Measurements from ENCODE around the gene FICD.
"Not testable (repeated sequence)": the region's sequence is repeated elsewhere in the genome, so short reads cannot be mapped to it uniquely, and the experiment has no call there.

Gene FICD

DNA sequence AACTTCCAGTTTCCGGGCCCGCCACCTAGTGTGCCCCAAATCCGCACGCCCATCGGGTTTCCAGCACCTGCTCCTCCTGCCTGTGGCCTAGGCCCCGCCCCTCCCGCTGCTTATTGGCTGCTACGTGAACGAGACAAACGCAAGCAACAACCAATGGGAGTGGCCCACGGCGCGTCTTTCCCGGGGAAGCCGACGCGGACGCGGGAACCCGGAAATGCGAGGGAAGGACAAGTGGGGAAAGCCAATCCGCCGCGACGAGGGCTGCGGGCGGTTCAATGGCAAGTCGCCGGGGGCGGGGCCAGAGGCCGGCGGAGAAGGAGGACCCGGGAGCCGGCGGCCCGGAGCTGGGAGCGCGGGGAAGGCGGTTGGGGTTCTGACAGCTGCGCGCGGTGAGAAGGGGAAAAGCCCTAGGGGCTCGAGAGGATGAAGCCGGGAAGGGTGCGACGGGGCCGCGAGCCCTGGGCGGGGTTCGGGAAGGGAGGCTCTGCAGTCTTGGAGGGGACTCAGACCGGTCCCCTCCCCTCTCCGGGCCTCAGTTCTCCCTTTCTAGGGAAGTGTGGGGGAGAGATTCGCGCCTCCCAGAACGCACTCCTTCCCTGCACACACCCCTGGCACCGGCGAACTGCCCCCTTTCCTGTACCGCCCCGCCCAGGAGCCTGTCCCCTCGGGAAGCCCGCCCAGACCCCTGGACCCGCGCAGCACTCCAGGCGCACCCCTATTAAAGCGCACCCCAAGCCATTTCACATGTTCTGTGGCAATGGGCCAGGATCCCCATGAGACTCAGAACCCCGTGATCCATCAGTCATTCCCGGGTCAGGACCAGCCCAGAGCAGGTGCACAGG lies at the start of gene FICD:
Gene FICD (plus strand): TSS at position 305 of the 842 bp plus-strand sequence. CDS start 1,696 bp downstream, outside the sequence.
- DNase-seq: peak; percentile 98

DNA sequence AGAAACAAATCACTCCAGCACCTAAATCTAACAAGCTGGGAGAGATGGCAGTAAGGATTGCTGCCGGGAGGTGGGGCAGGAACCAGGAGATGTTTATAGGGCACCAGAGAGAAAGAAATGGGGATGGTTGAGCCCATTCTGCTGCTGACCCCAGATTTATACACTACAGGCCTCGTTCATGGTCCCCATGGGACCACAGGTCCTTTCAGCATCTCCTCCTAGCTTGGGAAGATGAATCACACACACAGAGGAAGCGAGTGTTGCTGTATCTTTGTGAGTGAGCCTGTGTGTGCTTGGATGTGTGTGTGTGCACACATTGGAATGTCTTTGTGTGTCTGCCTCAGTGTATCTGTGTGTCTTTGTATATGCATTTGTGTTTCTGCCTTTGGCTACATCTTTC lies 49.7 kb upstream of the FICD start:
- DNase-seq: no peak

DNA sequence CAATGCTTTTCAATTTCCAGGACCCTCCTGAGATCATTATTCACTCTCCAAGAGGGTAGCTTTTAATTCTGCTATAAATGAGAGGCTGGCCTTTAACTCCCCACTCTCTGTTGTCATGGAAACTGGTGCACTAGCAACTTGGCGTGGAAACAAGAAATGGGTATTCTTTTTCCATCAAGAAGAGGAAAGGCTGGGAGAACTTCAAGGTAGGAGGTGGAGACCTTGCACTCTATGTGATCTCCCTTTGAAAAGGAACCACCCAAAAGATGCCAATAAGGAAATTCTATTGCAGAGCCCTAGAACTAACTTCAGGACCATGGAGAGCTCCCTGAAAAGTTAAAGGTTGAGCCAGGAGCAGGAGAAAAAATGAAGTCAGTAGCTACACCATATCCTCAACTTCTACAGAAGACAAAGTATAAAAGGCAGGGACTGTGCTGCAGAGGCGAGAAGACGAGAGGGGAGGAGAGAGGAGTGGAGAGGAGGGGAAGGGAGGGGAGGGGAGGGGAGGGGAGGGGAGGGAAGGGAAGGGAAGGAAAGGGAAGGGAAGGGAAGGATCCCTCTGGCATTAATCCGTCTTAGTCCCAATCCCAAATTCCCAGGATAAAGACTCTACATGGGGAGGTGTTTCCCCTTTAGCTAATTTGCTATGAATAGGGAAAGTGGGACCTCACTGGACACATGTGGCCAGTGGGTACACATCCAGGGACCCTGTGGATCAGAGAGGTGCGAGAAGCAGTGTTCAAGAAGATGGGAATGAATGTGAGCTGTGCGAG lies 46.7 kb upstream of the FICD start:
- DNase-seq: no peak

DNA sequence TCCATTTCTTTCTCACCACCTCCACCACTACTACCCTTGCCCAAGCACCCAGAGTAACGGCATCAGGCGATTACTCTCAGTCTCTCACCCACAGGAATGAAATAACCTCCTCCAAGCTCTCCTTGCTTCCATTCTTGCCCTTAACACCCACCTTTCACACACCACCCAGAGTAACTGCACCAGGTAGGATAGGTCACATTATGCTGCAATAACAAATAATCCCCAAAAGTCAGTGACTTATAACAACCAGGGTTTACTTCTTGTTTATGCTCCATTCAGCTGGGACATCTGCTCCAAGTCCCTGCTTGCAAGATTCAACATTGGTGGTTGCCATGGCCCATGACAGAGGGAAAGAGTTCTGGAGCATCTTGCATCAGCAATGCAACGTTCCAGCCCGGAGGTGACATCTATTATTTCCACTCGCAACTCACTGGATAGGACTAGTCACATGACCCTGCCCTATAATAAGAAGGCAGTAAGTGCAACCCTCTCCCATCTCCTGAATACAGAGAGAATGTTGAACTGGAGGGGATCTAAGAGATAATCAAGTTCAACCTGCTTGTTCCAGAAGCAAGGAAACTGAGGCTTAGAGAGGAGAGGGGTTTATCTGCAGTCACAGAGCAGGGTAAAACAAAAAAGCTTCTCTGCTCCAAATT lies 41.5 kb upstream of the FICD start:
- no peak for DNase-seq

DNA sequence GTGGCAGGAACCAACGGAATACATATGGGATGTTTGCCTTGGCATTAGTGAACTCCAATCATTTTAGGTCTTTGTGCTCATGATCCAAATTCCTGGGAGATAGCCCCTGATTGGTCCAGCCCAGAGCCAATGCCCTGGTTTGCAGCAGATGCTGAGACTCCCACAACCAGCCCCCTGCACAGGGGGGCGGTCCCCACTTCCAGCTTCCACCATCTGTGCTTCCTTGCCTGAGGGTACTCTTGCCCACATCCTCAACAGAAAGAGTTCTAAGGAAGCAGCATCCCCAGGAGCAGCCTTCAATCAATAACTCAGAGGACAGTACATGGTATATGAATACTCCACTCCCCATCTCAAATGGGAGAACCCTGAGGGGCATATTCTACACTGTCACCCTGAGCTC lies 39.7 kb upstream of the FICD start:
- no peak for DNase-seq

DNA sequence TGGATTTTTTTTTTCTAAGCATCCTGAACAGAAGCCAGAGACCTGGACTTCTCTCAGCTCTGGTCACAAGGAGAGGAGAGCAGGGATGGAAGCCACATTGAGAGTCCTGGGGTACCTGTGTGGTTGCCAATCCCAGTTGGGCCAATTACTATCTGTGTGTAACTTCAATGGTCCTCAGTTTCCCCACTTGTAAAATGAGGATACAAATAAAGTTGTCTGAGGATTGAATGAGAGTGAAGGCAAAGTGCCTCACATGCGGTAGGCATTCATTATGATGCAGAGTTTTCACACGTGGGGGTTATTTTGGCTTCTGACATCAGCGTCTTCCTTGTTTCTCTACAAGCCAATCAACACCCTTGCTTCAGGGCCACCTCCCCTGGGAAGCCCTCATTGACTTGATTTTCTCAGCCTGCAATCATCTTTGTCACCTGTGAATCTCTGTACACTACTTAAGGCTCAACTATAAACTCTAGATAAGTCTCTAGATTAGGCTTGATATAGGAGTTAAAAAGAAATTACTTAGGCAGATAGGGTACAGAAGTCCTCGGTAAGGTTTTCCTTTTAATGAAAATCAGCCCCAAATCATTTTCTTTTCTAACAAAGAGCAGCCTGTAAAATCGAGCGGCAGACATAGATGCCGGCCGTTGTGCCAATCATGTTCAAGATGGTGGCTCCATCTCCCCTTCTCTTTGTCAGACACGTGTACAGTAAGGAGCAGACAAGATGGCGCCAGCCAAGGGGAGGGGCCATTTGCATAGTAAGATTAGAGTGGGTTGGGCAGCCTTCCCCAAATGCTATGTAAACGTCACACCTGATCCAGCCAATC lies 37.8 kb upstream of the FICD start:
- no peak for DNase-seq

DNA sequence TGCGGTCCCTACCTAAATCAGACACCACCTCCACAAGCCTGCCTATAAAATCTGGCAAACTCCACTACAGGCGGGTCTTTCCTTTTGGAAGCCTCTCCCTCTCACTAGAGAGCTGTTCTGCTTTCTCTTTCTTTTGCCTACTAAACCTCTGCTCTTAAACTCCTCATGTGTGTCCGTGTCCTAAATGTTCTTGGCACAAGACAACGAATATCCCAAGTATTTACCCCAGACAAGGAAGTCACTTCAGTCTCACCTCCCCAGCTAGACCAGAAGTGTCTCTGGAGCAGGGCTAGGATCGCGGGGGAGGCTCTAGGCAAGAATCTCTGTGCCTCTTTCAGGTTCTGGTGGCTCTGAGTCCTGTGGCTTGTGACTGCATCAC lies 37.2 kb upstream of the FICD start:
- no peak for DNase-seq

DNA sequence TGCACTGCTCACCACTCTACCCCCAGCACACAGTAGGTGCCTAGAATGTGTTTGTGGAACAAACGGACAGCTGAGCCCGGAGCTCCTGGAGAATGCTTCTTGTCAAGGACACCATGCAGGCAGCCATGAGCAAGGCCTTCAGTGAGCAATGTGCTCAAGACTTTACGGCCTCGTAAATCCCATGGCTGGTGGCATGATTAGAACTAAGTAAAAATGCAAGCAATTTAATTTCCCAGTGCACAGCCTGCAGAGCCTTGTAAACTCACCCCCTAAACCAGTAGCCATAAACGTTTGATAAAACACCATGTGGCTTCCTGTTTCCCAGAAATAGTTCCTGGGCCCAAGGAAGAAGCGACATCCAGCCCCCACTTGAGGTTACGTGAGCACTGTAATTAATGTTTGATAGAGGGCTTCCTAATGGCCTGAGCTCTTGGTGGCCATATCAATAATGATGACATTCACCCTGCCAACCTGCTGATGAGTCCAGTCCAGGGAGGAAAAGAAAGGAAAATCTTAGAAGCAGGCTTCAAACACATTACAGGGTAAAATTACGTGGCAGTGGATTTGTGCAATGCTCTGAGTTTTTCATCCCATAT lies 36.4 kb upstream of the FICD start:
- no peak for DNase-seq

DNA sequence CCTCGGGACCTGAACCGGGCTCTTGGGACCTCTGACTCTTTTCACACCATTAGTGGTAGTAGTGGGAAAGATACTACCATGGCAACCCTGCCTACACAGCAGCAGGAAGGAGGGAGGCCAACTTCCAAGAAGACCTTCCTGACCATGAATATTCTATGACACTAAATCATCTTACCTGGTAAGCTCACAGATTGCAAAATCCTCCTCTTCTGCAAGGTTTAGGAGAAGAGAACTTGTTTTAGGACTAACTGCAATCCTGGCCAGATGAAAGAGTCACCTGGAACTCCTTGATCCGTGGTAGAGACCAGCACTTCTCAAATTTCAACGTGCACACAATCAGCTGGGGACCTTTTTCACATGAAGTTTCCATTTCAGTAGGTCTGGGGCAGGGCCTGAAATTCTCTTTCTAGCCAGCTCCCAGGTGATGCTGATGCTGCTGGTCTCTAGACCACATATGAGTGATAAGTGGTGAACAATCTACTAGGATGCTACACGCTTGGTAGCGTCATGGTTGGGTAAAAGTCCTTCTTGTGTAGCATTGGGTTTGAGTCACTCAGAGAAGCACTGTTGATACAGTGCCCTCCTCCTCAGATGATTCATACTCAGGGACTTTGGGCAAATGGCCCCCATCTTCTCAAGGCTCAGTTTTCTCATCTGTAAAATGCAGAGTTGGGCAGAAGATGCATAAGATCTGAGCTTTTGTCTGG lies 35.6 kb upstream of the FICD start:
- no peak for DNase-seq

DNA sequence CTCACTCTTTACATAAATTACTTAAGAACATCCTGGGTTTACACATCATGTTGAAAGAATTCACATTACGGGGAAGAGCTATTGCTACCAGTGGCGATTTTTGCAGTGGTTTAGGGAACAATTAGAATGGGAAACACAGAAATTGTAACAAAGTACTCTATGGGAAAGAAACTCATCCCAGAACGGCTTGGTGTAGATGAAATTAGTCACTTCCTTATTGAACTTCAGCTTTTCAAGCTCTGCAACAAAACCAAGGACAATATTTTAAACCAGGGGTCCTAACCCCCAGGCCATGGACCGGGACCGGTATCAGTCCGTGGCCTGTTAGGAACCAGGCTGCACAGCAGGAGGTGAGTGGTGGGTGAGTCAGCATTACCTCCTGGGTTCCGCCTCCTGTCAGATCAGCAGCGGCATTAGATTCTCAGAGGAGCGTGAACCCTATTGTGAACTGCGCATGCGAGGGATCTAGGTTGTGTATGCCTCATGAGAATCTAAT lies 32.3 kb upstream of the FICD start:
- DNase-seq: no peak

DNA sequence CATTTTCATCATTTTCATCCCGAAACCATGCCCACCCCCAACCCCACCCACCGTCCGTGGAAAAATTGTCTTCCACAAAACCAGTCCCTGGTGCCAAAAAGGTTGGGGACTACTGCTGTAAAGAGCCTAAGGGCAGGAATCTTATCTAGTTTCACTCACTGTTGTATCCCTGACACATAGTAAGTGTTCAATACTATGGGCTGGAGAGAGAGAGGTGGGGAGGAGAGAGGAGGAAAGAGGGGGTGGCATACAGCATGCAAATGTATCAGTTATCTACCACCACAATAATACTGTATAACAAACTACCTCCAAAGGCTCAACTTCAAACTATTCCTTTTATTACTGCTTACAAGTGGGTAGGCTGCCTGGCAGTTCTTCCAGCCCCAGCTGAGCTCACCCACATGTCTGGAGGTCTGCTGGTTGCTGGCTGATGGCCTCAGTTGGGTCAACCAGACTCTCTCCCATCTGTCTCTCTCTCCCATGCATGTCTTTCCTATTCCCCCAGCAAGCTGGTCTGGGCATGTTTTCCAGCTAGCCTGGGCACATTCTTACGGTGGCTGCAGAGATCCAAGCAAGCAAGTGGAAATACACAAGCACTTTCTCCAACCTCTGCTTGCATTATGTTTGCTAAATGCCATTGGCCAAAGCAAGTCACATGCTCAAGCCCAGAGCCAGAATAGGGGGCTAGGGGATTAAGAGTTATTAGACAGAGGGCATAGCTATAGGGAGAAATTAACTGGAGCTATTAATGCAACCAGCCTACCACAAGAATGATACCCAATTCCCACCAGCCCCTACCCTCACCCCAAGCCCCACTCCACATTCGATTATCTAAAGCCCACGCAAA lies 31.6 kb upstream of the FICD start:
- no peak for DNase-seq

DNA sequence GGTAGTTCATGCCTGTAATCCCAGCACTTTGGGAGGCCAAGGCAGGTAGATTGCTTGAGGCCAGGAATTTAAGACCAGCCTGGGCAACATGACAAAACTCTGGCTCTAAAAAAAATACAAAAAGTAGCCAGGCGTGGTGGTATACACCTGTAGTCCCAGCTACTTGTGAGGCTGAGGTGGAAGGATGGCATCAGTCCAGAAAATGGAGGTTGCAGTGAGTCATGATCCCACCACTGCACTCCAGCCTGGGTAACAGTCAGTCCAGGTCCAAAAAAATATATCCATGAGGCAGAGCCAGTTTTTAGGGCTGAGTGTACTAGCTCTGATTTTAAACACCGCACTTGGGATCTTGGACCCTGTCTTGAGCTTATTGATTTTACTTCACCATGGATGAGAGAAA lies 30.6 kb upstream of the FICD start:
- no peak for DNase-seq

DNA sequence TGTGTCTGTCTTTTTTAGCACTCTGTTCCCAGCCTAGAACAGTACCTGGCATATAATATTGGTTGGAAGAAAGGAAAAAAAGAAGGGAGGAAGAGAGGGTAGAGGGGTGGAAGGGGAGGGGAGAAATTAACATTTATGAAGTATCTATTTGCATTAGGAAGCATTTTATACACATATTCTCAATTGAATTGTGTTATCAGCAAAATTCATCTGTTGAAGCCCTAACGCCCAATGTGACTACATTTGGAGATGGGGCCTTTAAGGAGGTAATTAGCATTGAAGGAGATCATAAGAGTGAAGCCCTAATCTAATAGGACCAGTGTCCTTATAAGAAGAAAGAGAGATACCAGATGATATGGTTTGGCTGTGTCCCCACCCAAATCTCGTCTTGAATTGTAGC lies 30.2 kb upstream of the FICD start:
- DNase-seq: no peak

DNA sequence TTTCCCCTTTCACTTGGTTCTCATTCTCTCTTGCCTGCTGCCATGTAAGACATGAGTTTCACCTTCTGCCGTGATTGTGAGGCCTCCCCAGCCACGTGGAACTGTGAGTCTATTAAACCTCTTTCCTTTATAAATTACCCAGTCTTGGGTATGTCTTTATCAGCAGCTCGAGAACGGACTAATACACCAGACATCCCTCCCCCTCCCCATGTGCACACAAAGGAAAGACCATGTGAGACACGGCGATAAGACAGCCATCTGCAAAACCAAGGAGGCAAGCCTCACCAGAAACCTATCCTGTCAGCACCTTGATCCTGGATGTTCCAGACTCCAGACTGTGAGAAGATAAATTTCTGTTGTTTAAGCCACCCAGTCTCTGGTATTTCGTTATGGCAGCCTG lies 29.7 kb upstream of the FICD start:
- not testable (repeated sequence) for DNase-seq

DNA sequence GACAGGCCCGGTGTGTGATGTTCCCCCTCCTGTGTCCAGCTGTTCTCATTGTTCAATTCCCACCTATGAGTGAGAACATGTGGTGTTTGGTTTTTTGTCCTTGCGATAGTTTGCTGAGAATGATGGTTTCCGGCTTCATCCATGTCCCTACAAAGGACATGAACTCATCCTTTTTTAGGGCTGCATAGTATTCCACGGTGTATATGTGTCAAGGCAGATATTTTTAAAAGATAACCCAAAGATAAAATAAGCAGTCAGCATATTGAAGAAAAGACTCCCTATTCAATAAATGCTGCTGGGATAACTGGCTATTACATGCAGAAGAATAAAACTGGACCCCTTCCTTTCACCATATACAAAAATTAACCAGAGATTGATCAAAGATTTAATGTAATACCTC lies 28.0 kb upstream of the FICD start:
- not testable (repeated sequence) for DNase-seq

DNA sequence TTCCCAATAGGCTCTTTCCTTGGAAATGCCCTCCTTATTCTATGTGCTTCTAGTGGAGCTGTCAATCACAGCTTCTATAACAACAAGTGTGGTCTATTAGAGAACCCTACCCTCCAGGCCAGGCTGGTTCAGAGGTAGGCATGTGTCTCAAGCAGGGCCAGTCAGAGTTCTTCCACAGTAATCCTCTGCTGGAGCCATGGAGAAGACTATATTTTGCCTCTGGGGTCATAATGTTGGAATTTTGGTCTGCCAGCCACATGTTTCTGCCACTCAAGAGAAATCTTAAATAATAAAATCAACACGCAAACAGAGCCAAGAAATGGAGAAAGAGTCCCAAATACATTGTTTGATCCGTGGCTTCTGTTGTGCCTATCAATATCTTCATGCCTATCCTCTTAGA lies 23.8 kb upstream of the FICD start:
- DNase-seq: no peak

DNA sequence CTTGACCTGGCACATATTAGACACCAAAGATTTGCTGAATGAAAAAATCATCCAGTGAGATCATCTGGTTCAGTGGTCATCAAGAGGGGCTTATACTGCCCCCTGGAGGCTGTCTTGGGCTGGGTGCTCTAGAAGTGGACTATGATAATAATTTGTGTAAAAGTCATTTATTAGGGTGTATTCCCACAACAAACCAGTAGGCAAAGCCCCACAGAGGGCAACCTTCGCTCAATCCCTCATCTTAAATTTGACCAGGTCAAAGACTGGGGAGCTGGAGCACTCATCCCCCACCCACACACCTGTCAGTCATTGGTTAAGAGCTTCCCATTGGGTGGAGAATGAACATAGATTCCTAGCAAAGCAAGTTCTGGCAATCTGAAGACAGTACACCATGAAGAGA lies 20.0 kb upstream of the FICD start:
- peak; percentile 18 for DNase-seq

DNA sequence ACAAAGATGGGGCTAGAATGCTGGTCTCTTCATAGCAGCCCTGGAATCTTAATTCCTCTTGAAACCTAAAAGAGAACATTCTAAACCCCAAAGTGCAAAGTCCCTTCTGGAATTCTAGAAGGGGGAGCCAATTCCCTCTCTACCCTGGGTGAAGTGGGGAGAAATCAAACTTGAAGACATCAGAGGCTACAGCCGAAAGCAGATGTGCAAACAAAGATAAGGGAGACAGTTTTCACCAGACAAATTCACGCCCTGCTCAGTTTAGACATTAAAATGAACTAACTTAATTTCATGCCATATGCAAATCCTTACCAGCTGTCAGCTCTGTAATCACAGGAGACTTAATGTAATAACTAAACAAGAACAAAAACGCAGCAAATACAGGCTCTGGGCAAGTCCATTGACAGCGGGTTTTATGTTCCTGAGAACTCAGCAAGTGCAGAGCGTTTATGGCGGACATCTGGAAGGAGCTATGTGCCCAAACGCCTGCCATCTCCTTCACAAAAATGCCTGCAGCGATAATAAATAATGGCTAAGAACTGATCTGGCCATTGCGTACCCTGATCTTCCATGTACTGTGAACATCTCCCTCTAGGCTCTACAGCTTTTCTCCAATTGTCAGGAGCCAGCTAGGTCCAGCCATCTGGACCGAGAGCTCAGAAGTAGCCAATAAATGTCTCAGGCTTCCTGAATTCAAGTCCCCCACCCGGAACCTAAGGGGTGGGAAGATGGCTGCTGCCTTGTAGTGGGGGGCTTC lies 19.1 kb upstream of the FICD start:
- DNase-seq: no peak

DNA sequence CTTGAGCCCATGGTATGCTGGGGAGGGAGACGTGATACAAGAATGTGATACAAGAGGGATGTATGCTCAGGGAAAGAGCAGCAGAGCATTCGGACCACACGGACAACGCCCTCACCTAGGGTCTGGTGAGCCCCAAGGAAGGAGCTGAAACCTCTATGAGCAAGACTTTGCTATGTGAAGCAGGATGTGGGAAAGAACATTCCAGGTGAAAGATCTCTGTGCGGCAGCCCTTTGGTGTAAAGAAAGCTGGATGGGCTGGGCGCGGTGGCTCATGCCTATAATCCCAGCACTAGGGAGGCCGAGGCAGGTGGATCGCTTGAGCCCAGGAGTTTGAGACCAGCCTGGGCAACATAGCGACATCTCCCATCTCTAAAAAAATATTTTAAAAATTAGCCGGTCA lies 16.9 kb upstream of the FICD start:
- no peak for DNase-seq

DNA sequence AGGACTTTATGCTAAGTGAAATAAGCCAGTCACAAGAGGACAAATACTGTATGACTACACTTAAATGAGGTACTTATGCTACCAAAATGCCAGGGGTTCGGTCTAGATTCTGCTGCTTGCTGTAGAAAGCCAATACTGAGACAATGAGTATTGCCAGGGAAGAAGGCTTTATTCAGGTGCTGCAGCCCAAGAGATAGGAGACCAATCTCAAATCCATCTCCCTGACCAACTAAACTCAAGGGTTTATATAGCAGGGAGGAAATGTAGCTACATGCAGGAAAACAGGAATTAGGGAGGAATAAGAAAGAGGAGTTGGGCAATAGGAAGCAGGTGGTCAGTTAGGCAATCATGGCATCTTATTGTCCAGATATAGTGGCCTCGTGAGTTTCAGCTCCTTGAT lies 12.2 kb upstream of the FICD start:
- no peak for DNase-seq

Measured in CD4-positive, alpha-beta T cell treated with Interferon gamma for 1 hour (primary cell).